ENCODE results near the gene UBTD1.
"Not testable (repeated sequence)": the region's sequence is repeated elsewhere in the genome, so short reads cannot be mapped to it uniquely, and the experiment has no call there.

UBTD1 gene

DNA sequence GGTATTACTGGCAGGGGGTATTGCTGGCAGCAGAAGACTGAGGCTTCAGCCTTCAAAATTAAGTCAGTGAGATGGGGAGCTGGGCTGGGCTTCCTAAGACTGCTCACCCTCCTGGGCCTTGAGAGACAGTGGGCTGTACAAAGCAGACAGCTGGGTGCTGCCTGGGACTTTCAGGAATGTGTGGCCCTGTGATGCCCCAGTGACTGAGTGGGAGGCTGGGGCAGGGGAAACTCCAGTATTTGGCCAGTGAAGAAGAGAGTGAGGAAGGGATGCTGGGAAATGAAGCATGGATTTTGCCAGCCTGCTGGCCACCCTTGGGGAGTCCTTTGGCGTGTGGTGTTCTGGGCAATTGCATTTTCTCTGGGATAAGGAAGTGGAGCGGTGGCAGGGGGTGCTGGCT, 74.3 kb downstream of the UBTD1 start:
- TF ChIP-seq, protein P1, sequence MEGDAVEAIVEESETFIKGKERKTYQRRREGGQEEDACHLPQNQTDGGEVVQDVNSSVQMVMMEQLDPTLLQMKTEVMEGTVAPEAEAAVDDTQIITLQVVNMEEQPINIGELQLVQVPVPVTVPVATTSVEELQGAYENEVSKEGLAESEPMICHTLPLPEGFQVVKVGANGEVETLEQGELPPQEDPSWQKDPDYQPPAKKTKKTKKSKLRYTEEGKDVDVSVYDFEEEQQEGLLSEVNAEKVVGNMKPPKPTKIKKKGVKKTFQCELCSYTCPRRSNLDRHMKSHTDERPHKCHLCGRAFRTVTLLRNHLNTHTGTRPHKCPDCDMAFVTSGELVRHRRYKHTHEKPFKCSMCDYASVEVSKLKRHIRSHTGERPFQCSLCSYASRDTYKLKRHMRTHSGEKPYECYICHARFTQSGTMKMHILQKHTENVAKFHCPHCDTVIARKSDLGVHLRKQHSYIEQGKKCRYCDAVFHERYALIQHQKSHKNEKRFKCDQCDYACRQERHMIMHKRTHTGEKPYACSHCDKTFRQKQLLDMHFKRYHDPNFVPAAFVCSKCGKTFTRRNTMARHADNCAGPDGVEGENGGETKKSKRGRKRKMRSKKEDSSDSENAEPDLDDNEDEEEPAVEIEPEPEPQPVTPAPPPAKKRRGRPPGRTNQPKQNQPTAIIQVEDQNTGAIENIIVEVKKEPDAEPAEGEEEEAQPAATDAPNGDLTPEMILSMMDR (IDR thresholded peaks at IDR 0.05; ENCODE audit: low read depth, low read length, missing control alignments): no peak
- no peak for DNase-seq (ENCODE audit: low read depth)
- no peak overlapping the region for H3K4me3 ChIP-seq (ENCODE audit: low read depth, low read length)

DNA sequence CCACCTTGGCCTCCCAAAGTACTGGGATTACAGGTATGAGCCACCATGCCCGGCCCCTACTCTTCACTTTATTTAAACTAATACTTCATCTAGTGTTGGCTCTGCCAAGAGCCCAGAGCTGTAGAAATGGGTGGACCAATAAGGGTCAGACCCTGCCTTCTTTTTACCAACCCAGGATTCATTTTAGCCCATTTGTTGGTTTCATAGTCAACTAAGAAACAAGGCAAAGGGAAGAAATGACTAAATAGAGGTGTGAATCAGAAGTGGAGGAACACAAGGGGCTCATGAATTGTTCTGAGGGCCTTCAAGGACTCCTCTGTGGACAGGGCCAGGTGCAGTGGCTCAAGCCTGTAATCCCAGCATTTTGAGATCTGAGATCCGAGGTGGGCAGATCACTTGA, 74.9 kb downstream of the UBTD1 start:
- no peak for DNase-seq (ENCODE audit: low read depth)
- H3K4me3 ChIP-seq (ENCODE audit: low read depth, low read length): no peak overlapping the region
- TF ChIP-seq, protein P1 (IDR thresholded peaks at IDR 0.05; ENCODE audit: low read depth, low read length, missing control alignments): no peak

DNA sequence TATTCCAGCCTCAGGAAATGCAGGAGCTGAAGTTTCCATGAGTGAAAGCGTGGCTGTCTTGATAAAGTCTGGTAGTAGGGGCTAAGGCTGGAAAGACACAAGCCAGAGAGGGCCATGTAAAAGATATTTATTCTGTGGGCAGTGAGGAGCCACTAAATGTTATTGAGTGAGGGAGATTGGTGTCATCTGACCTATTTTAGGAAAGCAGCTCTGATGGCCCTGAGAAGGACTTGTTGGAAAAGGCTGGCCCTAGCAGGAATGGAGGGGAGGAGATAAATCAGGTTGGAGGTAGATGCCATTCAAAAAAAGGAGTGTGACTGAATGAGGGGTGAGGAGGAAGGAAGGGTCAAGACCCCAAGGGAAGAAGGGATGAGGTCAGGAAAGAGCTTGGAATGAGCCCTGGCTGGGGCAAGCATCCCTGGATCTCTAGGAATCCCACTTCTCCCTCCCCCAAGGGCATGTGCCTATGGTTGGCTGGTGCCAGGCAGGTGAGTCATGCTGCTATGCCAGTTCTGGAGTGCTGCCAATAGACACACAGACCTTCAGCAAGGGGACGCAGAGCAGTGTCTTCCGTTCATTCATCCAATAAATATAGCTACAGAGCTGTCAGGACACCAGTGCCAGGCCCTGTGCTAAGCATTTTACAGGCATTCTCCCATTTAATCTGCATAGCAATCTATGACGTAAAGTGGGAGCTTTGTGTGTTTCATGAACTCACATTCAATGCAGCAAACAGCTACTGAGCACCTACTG, 75.8 kb downstream of the UBTD1 start:
- no peak for DNase-seq (ENCODE audit: low read depth)

DNA sequence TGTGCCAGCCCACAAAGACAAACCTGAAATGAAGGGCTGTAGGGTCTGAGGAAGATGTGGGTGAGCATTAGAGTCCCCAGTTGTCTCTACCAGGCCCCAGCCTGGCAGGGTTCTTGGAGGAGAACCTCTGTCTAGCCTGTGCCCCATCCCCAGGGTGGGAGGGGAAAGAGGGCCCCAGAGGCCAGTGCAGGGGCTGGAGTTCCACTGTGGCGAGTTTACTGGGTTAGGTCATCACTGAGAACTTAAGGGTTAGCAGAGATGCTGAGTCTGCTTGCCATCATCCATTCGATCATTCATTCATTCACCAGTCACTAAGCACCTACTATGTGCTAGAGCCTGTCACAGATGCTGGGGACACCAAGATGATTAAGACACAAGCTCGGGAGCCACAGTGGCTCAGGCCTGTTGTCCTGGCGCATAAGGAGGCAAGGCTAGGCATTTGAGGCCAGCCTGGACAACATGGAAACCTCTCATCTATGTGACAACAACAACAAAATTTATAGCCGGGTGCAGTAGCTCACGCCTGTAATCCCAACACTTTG, 76.5 kb downstream of the UBTD1 start:
- TF ChIP-seq, protein P1 (IDR thresholded peaks at IDR 0.05; ENCODE audit: low read depth, low read length, missing control alignments): no peak
- no peak for DNase-seq (ENCODE audit: low read depth)
- H3K4me3 ChIP-seq (ENCODE audit: low read depth, low read length): no peak overlapping the region

More for the DNA sequence above, 75.8 kb downstream of the UBTD1 start:
- TF ChIP-seq, protein P1 (IDR thresholded peaks at IDR 0.05; ENCODE audit: low read depth, low read length, missing control alignments): no peak
- H3K4me3 ChIP-seq (ENCODE audit: low read depth, low read length): no peak overlapping the region

DNA sequence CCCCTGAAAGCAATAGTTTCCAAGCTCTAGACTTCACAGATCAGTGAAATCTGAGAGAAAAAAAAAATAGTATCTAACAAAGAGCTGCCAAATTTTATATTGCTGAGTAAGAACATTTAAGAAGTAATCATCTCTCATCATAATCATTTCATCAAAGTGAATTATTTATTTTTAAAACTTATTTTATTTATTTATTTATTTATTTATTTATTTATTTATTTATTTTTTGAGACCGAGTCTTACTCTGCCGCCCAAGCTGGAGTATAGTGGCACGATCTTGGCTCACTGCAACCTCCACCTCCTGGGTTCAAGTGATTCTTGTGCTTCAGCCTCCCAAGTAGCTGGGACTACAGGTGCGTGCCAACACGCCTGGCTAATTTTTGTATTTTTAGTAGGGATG, 77.8 kb downstream of the UBTD1 start:
- DNase-seq (ENCODE audit: low read depth); H3K4me3 ChIP-seq (ENCODE audit: low read depth, low read length): not testable (repeated sequence)

DNA sequence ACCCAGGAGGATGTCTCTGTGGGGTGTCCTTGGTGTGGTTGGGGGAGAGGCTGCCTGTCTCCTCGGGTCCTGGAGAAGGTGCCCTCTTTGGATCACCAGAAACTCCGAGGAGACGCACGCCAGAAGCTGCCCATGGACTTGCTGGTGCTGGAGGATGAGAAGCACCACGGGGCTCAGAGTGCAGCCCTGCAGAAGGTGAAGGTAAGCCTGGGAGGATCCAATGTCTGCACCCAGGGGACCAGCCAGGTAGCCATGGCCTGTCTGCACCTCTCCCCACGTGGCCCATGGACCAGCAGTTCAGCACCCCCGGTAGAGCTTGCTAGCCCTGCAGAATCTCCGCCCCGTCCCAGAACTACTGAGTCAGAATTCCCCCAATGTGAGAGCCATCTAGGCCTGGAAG, 79.0 kb downstream of the UBTD1 start:
- TF ChIP-seq, protein P1 (IDR thresholded peaks at IDR 0.05; ENCODE audit: low read depth, low read length, missing control alignments): no peak
- H3K4me3 ChIP-seq (ENCODE audit: low read depth, low read length): no peak overlapping the region
- DNase-seq (ENCODE audit: low read depth): no peak

DNA sequence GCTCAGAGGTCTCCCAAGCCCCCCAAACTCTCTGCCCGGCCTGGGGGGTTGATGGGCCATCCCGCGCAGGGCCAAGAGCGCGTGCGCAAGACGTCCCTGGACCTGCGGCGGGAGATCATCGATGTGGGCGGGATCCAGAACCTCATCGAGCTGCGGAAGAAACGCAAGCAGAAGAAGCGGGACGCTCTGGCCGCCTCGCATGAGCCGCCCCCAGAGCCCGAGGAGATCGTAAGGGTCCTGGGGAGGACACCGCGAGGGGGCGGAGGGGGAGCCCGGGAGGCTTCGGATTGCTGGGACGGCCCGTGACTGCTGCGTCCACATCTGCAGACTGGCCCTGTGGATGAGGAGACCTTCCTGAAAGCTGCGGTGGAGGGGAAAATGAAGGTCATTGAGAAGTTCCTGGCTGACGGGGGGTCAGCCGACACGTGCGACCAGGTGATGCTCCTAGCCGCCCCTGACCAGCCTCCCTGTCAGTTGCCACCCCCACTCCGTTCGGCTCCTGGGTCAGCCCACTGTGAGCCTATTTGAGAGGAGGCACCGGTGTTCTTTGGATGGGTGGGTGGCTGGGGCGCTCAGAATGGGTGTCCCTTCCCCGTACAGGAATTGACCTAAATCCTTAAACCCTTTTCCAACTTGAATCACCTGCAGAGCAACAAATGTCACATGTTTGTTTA, 79.6 kb downstream of the UBTD1 start:
- no peak for DNase-seq (ENCODE audit: low read depth)
- TF ChIP-seq, protein P1 (IDR thresholded peaks at IDR 0.05; ENCODE audit: low read depth, low read length, missing control alignments): no peak
- no peak overlapping the region for H3K4me3 ChIP-seq (ENCODE audit: low read depth, low read length)

Data from GM12864 (cell line).